ENCODE measurements around the gene NMNAT2.

Gene NMNAT2

DNA sequence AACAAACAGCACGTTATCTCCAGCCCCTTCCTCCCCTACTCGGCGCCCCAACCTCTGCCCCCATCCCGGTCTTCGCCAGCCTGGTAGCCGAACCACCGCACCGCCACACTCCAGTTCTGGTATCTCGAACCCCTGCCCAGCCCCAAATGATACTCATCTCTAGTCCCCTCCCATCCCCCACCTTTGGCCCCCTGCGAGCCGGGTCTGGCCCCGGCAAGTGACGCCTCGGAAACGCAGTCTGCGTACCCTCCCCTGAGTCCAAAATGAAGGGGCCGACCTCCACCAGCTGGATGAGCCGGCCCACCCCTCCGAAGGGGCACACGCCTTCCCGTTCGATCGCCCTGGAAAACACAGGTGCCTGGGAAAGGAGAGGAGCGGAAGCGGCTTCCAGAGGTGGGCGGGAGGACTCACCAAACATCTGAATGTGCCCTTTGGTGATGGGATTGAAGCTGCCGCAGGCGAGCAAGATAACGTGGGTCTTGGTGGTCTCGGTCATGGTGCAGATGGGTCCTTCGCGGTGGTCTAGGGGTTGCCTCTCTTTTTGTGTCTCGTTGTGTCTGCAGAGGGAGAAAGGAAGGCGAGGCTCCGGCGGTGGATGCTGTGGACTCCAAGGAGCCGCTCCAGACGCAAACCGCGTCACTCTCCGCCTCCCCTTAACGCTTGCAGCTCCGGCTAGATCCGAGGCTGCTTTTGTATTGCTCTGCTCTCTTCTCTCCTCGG lies at the start of gene NMNAT2:
NMNAT2 (minus strand) TSS at position 609 of the 720 bp plus-strand sequence; CDS start at position 496, 113 bp downstream.
- Histone ChIP-seq H3K4me3 (no peak within 1 kb of the TSS), H3K27me3 (no peaks in the 10 kb centered on the region), H3K4me1 (no peaks in the 10 kb centered on the region), H3K4me2 (no peak within 1 kb of the TSS), H4K20me1 (no peaks in the 10 kb centered on the region), H3K9me3 (replicated peaks in 1 of 11) (peaks cover 16 to 21% (median 19%) of the 10 kb centered on the region in 11 experiments), H3K36me3 (no peaks in the 10 kb centered on the region), H3K27ac (no peak within 1 kb of the TSS), H3K9ac (no peak within 1 kb of the TSS)
- TF ChIP-seq Cebpa-rat (IDR thresholded peaks at IDR 0.05), result no peak

DNA sequence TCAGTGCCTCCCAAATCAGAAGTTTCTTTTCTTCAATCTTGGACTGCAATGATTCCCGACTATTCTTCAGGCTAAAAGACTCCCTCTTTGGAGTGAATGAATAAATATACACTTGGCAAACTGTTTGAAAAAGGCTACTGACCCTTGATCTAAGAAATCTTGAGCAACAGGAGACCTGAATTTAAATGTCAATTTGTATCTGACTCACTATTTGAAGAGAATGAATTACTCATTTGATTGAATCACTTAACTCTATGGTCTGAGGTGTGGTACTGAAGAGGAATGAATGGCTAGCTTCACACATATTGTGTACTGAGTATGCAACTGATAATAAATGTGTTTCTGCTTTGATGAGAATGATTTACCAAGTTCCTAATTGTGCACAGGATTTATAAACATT lies 49.5 kb upstream of the NMNAT2 start:
- peaks cover 0 to 3% (median 0%) of the 10 kb centered on the region in 11 experiments; a peak in 2 of 22 replicates for H4K20me1 ChIP-seq
- peaks cover 4 to 34% (median 14%) of the 10 kb centered on the region in 10 experiments; a peak in 17 of 20 replicates for H3K4me1 ChIP-seq
- H3K27me3 ChIP-seq, result no peaks in the 10 kb centered on the region
- TF ChIP-seq Cebpa-rat (IDR thresholded peaks at IDR 0.05), result no peak
- H3K36me3 ChIP-seq, result no peaks in the 10 kb centered on the region
- no peaks in the 10 kb centered on the region for H3K9me3 ChIP-seq (replicated peaks in 1 of 11)
- H3K27ac ChIP-seq, result no peak overlapping the region
- H3K4me3 ChIP-seq, result no peak overlapping the region
- H3K9ac ChIP-seq, result no peak overlapping the region
- H3K4me2 ChIP-seq, result no peak overlapping the region

GRCh38 chr1:183466781-183467180 lies 48.6 kb upstream of the NMNAT2 start:
- Histone ChIP-seq H4K20me1 (no peaks in the 10 kb centered on the region), H3K27ac (peak overlapping the region in 1 of 11 experiments; percentile 45; a peak in 1 of 22 replicates), H3K4me3 (no peak overlapping the region), H3K9ac (no peak overlapping the region), H3K9me3 (replicated peaks in 1 of 11) (peaks cover 0 to 4% (median 0%) of the 10 kb centered on the region in 11 experiments; a peak in 1 of 22 replicates), H3K36me3 (no peaks in the 10 kb centered on the region), H3K27me3 (no peaks in the 10 kb centered on the region), H3K4me1 (peaks cover 4 to 43% (median 18%) of the 10 kb centered on the region in 10 experiments; a peak in 17 of 20 replicates), H3K4me2 (peak overlapping the region in 2 of 11 experiments; percentile 43 to 63; a peak in 4 of 22 replicates)
- TF ChIP-seq Cebpa-rat (IDR thresholded peaks at IDR 0.05), result no peak

DNA sequence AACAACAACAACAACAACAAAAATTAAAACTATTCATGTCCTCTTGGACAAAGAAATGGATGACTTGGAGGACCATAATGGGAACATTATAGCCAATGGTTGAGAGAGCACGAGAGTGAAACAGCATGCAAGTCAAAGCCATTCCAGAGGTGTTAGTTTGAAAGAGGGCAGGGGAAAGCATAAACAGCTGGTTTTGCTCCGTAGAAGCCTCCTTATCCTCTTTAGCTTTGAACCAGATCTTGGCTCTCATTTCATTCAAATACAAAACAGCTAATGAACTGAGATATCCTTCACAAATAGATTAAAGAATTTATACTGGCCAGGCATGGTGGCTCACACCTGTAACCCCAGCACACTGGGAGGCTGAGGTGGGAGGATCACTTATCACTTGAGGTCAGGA lies 45.4 kb upstream of the NMNAT2 start:
- Histone ChIP-seq H3K36me3 (no peaks in the 10 kb centered on the region), H3K4me1 (peaks cover 0 to 55% (median 18%) of the 10 kb centered on the region in 10 experiments; a peak in 14 of 20 replicates), H3K4me2 (no peak overlapping the region; a peak in 1 of 22 replicates), H4K20me1 (no peaks in the 10 kb centered on the region), H3K27ac (no peak overlapping the region), H3K4me3 (no peak overlapping the region), H3K9ac (no peak overlapping the region), H3K9me3 (replicated peaks in 1 of 11) (peaks cover 0 to 25% (median 14%) of the 10 kb centered on the region in 11 experiments; a peak in 12 of 22 replicates), H3K27me3 (no peaks in the 10 kb centered on the region)
- no peak for TF ChIP-seq Cebpa-rat (IDR thresholded peaks at IDR 0.05)

DNA sequence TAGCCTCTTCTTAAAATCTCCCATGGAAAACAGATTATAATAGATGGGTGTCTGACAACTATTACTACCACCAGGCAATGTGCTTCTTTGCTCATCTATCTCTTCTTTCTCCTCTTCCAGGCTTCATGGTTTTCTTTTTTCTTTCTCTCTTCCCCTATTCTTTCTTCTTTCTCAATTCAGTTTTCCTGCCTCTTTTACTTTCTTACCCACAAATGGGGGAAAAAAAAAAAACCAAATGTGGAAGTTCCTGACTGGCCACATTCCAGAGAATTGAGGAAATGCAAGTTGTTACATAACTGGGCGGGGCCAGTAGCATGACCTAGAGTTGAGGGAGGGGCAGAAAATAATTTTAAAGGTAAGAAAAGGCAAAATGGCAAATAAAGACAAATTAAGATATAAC lies 43.2 kb upstream of the NMNAT2 start:
- peak overlapping the region in 8 of 11 experiments; percentile 32 to 66 (median 52); a peak in 15 of 22 replicates for H3K4me2 ChIP-seq
- H3K36me3 ChIP-seq, result no peaks in the 10 kb centered on the region
- TF ChIP-seq Cebpa-rat (IDR thresholded peaks at IDR 0.05), result no peak
- no peak overlapping the region for H3K9ac ChIP-seq
- no peaks in the 10 kb centered on the region for H4K20me1 ChIP-seq
- H3K4me1 ChIP-seq, result peaks cover 0 to 45% (median 17%) of the 10 kb centered on the region in 10 experiments; a peak in 14 of 20 replicates
- no peaks in the 10 kb centered on the region for H3K27me3 ChIP-seq
- peaks cover 0 to 25% (median 14%) of the 10 kb centered on the region in 11 experiments; a peak in 12 of 22 replicates for H3K9me3 ChIP-seq (replicated peaks in 1 of 11)
- peak overlapping the region in 7 of 11 experiments; percentile 13 to 56 (median 41); a peak in 8 of 22 replicates for H3K27ac ChIP-seq
- peak overlapping the region in 3 of 10 experiments; percentile 3 to 12 (median 8); a peak in 2 of 20 replicates for H3K4me3 ChIP-seq

DNA sequence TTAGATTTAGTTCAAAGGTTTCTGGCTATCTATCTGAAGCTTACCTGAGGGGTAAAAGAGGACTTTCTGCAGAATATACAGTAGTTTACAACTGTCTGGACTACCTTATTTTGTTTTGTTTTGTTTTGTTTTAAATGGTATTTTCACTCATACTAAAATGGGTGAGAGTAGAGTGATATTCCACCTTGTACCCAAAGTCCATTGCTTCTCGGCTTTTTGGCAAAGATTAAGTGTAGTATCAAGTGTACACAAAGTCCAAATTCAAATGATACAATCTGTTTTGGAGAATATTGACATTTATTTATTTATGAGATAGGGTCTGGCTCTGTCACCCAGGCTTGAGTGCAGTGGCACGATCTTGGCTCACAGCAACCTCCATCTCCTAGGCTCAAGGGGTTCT lies 42.4 kb upstream of the NMNAT2 start:
- Histone ChIP-seq H3K36me3 (no peaks in the 10 kb centered on the region), H3K27me3 (no peaks in the 10 kb centered on the region), H3K4me3 (peak overlapping the region in 2 of 10 experiments; percentile 3 to 12; a peak in 1 of 20 replicates), H3K4me2 (peak overlapping the region in 7 of 11 experiments; percentile 32 to 66 (median 53); a peak in 12 of 22 replicates), H3K9ac (no peak overlapping the region), H3K9me3 (replicated peaks in 1 of 11) (peaks cover 0 to 25% (median 14%) of the 10 kb centered on the region in 11 experiments; a peak in 12 of 22 replicates), H3K27ac (peak overlapping the region in 2 of 11 experiments; percentile 44 to 56; a peak in 2 of 22 replicates), H3K4me1 (peaks cover 0 to 43% (median 17%) of the 10 kb centered on the region in 10 experiments; a peak in 14 of 20 replicates), H4K20me1 (no peaks in the 10 kb centered on the region)
- no peak for TF ChIP-seq Cebpa-rat (IDR thresholded peaks at IDR 0.05)

- H3K27ac ChIP-seq, result no peak overlapping the region
- no peak overlapping the region for H3K4me3 ChIP-seq
- H3K36me3 ChIP-seq, result no peaks in the 10 kb centered on the region
- H3K4me1 ChIP-seq, result peaks cover 0 to 26% (median 16%) of the 10 kb centered on the region in 10 experiments; a peak in 14 of 20 replicates
- no peak overlapping the region for H3K4me2 ChIP-seq
- no peaks in the 10 kb centered on the region for H3K27me3 ChIP-seq
- TF ChIP-seq Cebpa-rat (IDR thresholded peaks at IDR 0.05), result no peak
- peaks cover 0 to 25% (median 14%) of the 10 kb centered on the region in 11 experiments; a peak in 12 of 22 replicates for H3K9me3 ChIP-seq (replicated peaks in 1 of 11)
- no peak overlapping the region for H3K9ac ChIP-seq
- no peaks in the 10 kb centered on the region for H4K20me1 ChIP-seq
Measured at GRCh38 chr1:183457449-183457848, 39.3 kb upstream of the NMNAT2 start.

DNA sequence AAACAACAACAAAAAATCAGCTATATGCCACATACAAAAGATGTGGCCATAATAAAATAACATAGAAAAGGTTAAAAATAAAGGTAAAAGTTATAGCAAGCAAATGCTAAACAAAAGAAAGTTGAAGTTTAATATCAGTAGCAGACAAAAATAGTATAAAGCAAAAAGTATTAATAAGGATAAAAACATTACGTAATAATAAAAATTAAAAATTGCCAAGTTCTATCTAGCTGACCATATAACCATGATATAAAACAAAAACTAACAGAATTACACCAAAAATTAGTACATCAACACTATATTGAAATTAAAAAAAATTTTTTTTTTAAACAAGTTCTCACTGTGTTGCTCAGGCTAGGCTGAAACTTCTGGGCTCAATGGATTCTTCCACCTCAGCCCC lies 38.6 kb upstream of the NMNAT2 start:
- no peaks in the 10 kb centered on the region for H4K20me1 ChIP-seq
- peaks cover 0 to 20% (median 11%) of the 10 kb centered on the region in 10 experiments; a peak in 14 of 20 replicates for H3K4me1 ChIP-seq
- H3K9me3 ChIP-seq (replicated peaks in 1 of 11), result peaks cover 0 to 22% (median 14%) of the 10 kb centered on the region in 11 experiments; a peak in 12 of 22 replicates
- no peak overlapping the region for H3K9ac ChIP-seq
- H3K27ac ChIP-seq, result no peak overlapping the region
- no peak overlapping the region for H3K4me2 ChIP-seq
- peak in 1 of 11 experiments; percentile 23; a peak in 1 of 22 replicates for TF ChIP-seq Cebpa-rat (IDR thresholded peaks at IDR 0.05)
- H3K36me3 ChIP-seq, result no peaks in the 10 kb centered on the region
- no peak overlapping the region for H3K4me3 ChIP-seq
- no peaks in the 10 kb centered on the region for H3K27me3 ChIP-seq

GRCh38 chr1:183454377-183454776 lies 36.2 kb upstream of the NMNAT2 start:
- Histone ChIP-seq H3K27ac (no peak overlapping the region), H3K4me3 (no peak overlapping the region), H3K4me2 (no peak overlapping the region), H3K36me3 (no peaks in the 10 kb centered on the region), H3K9me3 (replicated peaks in 1 of 11) (peaks cover 0 to 4% (median 0%) of the 10 kb centered on the region in 11 experiments; a peak in 1 of 22 replicates), H3K27me3 (no peaks in the 10 kb centered on the region), H4K20me1 (no peaks in the 10 kb centered on the region), H3K9ac (no peak overlapping the region), H3K4me1 (no peaks in the 10 kb centered on the region)
- no peak for TF ChIP-seq Cebpa-rat (IDR thresholded peaks at IDR 0.05)

Measured in BLaER1 treated with 17β-estradiol and CSF1 and Interleukin-3, amounts not matched to agents 10 nM and 100 nM (cell line).